Inferior parietal cortex (tissue), 1 donor: ENCODE measurements around the gene RPLP2.

ENCODE experiments used
- DNase-seq: peaks from one replicate; pipeline ENCODE4 v3.0.0-alpha.2; 2016; ENCODE audit errors: extremely low spot score

Gene RPLP2

DNA sequence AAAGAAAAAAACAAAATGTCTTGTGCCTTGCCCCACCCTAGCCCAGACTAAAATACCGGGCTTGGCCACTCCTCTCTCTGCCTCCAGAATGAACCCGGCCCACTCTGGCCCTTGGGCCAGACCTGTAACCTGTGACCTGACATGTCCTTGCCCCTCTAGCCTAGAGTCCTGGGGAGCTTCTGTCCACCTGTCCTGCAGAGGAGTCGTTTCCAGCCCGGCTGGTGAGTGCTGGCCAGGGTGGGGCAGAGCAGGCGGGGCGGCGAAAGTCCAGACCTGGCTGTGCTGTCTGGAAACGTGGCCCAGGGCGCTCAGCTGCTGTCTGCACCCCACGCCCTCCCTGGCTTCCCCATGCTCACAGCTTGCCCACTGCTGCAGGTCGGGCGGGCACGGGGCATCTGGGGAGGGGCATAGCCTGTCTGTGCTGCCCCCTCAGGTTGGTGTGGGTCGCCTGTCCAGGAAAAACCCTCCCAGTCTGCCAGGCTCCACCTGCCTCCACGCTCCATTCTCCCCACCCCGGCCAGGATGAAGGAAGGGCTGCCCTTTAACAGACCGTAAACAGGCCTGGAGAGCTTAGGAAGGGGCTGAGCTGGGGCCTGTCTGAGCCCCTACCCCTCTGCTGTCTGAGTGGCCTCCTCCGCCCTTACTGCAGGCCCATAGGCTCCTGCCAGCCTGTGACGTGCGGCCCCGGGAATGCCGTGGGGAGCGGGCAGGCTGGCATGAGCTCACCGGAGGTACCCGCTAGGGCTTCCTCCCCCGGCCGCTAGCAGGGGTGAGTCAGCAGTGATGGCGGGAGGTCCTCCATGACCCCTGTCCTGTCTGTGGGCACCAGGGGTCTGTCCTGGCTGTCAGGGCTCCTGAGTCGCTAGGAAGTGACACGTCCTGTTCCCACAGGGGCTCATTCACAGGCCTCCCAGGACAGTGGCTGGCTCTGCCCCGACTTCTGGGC lies 24.9 kb downstream of the RPLP2 start:
- no peak for DNase-seq

DNA sequence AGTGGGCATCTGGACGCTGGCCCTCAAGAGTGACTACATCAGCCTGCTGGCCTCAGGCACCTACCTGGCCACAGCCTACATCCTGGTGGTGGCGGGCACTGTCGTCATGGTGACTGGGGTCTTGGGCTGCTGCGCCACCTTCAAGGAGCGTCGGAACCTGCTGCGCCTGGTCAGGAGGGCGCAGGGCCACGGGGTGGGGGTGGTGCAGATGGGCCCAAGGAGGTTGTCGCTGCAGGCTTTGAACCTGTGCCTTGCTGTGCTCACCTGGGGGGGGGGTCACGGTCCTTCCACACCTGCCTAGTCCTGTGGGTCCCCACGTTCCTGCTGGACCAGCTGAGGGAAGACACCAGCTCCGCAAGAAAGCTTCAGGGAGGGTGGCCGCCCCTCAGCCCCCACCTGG lies 26.5 kb downstream of the RPLP2 start:
- no peak for DNase-seq

DNA sequence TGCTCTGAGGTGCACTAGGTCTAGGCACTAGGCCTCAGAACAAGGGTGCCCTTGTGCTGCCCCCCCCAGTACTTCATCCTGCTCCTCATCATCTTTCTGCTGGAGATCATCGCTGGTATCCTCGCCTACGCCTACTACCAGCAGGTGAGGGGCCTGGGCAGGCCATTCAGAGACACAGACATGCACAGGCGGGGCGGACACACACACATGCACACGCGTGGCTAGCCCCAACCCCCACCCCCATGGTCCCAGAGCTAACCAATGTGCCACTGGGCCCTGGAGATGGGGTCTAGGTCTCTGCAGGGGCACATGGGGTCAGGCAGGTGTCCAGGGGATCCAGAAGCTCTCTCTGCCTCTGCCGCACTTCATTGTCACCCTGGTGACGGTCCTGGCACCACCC lies 26.9 kb downstream of the RPLP2 start:
- no peak for DNase-seq

DNA sequence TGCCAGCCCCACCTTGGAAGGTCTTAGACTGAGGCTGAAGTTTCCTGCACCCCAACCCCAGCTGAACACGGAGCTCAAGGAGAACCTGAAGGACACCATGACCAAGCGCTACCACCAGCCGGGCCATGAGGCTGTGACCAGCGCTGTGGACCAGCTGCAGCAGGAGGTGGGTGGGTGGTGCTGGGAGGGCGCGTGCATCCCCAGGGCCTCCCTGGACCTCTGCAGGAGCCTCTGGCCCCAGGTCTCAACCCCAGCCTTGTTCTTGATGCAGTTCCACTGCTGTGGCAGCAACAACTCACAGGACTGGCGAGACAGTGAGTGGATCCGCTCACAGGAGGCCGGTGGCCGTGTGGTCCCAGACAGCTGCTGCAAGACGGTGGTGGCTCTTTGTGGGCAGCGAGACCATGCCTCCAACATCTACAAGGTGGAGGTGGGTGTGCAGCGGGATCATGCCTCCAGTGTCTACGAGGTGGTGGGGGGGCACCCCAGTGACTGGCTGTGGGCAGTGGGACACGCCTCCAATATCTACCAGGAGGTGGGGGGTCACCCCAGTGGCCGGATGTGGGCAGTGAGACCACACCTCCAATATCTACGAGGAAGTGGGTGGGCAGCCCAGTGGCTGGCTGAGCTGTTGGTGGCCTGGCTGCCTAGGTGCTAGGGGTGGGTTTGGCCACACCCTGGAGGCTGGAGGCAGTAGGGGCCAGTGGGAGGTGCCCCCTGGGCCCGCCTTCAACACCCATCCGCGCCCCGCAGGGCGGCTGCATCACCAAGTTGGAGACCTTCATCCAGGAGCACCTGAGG lies 27.6 kb downstream of the RPLP2 start:
- no peak for DNase-seq

DNA sequence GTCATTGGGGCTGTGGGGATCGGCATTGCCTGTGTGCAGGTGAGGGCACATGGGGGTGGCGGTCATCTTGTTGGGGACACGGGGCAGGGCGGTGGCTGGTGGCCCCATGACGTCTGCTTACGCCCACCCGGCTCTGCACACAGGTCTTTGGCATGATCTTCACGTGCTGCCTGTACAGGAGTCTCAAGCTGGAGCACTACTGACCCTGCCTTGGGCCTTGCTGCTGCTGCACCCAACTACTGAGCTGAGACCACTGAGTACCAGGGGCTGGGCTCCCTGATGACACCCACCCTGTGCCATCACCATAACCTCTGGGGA lies 28.2 kb downstream of the RPLP2 start:
- DNase-seq, result no peak

DNA sequence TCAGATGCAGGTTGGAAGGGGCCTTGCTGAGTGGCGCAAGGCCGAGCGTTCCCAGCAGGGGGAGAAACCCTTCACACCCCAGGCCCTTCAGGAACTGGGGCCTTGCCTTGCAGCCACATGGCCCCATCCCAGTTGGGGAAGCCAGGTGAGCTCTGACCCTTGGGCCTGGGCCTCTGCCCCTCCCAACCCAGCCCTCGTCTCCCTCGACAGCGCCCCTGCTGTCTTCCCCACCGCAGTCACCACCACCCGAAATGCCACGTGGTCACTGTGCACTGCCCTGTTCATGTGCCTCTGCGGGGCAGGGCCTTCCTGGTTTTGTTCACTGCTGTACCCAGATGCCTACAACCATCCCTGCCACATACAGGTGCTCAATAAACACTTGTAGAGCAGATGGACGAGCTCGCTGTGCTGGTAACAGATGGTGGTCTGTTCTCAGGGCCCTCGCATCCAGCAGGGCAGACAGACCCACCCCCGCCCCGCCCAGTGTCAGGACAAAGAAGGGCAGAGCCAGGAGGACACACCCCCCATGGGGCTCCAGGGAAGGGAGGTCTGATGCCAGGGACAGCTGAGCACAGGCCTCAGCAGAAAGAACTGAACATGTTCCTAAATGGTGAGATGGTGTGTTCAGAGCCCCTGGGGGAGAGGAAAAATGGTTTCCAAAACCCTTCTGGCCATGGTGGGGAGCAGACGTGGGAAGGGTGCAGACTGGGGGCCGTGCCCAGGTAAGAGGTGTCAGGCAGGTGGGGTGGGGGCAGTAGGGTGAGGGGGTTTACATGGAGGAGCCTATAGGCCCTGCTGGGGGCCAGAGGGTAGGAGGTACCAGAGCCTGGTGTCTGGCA lies 28.9 kb downstream of the RPLP2 start:
- DNase-seq, result no peak

DNA sequence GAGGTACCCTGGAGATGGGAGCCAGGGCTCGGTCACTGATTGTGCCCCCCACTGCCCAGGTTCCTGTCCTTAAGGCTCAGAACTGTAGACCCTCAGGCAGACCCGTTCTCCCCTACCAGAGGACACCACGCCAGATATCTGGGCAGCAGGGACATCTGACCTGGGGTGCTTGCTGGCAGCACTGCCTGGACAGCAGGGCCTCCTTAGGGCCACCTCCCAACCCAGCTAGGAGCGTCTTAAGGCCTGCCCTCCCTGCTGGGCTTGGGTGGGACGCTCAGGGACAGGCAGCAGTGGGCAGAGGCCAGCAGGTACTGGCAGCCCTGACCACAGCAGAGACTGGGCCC lies 29.5 kb downstream of the RPLP2 start:
- DNase-seq, result no peak

DNA sequence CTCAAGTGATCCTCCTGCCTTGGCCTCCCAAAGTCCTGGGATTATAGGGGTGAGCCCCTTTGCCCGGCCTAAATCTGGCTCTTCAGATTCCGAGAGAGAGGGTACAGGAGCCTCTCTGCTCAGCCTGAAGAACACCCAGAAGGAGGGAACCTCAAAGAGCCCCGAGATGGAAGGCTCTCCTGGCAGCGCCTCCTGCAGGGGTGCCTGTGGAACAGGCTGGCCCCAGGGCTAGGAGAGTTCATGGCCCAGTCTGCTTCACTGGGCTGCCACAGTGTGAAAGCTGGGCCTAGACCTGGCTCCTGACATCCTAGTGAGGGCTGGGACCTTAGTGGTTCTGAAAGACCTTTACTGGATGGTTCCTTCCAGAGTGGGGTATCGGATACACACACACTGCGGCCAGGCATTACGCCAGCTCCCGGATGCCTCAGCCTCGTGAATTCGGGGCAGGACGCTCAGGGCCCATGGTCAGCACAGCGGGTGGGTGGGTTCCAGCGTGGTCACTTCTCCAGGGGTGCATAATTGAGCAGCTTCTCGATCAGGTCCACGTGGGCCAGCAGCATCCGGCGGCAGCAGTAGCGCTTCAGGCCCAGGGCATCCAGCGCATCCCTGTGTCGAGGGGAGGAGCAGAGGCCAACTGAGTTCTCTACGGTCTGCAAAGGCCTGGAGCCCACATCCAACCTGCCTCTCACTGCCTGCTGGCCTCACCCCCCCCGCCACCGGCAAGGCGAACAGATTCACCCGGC lies 30.3 kb downstream of the RPLP2 start:
- DNase-seq, result no peak

DNA sequence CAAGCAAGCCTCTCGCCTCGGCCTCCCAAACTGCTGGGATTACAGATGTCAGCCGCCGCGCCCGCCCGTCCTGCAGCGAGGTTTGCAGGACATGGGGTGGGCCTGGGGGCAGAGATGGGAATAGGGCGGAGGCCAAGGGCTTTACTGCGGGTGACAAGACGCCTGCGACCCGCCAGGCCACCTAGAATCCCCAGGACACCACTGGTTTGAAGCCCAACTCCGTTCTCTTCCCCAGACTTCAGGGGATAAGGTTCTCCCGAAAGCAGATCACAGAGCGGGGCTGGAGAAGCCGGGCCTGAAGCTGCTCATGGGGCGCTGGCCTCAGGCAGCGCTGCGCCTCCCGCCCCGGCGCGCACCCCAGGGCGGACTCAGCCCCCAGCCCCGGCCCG lies 32.2 kb downstream of the RPLP2 start:
- DNase-seq, result no peak

DNA sequence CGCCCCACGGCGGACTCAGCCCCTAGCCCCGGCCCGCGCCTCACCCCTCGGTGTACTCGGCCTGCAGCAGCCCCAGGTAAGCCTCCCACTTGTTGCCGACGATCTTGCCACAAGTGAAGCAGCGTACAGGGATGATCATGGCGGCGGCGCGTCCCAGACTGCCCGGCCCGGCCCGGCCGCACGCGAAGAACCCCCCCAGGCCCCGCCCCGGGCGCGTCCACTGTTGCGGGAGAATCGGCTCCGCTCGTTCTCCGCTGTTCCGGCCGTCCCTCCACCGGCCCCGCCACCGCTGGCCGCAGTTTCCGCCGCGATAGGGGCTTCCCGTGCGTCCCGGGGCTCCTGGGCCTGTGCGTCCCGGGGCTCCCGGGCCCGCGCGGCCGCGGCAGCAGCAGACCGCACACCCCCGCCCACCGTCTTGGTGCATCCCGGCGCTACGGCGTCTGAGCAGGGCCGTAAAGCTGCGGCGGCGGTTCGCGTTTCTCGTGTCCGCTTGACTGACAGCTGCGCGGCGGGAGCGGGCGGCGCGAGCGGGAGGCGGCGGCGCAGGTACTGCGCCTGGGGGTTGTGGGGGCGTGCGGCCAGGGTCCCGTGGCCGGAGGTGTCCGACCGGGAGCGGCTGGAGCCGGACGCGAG lies 32.7 kb downstream of the RPLP2 start, which contains the start of the genes POLR2L and TSPAN4:
TSS of gene POLR2L (minus strand) at position 160 of the 633 bp plus-strand sequence. CDS start at position 139, 21 bp downstream.
TSS of gene TSPAN4 (plus strand) at position 483 of the 633 bp plus-strand sequence. CDS start 7,453 bp downstream, outside the sequence.
- DNase-seq, result peak; percentile 80

DNA sequence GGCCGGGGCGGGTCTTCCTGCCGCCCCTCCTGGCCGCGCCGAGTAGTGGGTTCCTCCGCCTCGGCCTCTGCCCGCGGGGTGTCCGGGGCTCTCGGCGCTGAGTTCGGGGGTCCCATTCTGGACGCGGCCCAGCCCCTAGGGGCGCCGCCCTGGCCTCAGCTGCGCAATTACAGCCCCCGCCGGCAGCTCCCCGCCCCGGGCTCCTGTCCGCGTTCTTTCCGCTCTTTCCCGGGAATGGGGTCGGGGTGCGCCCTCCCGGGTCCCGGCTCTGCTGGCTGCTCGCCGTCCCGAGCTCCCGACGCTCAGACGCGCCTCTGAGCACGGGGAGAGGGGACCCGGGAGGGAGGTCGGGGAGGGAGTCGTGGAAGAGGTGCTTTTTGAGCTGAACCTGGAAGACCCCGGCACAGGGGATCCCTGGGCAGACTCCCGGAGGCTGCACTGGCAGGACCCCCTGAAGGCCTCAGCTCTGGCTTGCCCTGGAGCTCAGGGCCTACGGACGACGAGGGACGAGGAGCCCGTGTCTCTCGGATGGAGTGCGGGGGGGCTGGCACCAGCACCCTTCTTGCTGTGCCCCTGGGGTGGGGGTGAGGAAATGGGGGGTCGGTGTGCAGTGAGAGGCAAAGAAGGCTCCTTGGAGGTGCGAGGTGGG lies 33.4 kb downstream of the RPLP2 start:
- no peak for DNase-seq

DNA sequence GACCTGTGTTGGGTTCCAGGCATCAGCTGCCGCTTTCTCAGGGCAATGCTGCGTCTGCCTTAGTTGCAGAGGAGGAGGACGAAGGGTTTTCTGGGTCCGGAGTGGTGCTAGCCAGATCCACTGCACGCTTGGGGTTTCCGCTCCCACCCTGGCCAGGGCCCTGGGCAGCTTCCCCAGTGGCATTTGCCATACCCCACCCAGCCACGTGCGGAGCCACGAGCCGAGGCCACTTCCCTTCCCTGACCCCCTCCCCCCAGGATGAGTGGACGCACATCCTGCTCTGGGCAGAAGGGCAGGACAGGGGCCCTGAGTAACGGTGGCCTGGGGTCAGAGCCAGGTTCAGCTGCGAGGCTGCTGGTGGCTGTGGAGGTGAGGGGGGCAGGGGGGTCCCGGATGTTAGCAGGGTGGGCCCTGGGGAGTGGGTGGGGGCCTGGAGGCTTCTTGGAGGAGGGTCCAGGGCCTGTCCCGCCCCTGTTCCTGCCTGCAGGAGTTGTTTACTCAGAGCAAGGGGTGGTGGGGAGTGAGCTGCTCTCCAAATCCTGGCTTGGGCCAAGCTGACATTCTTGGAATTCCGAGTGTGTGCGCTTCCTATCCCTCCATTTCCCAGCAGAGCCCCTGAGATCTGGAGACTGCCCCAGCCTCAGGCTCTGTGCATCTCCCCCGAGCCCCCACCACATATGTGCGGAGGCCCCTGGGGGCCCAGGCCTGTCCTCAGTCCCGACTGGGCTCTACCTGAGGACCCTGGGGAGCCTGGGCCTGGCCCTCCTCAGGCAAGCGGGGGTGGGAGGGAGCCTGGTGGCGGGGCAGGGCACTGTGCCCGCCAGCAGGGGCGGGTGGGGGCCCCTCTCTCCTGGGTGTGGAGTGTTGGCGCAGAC lies 34.3 kb downstream of the RPLP2 start:
- no peak for DNase-seq

DNA sequence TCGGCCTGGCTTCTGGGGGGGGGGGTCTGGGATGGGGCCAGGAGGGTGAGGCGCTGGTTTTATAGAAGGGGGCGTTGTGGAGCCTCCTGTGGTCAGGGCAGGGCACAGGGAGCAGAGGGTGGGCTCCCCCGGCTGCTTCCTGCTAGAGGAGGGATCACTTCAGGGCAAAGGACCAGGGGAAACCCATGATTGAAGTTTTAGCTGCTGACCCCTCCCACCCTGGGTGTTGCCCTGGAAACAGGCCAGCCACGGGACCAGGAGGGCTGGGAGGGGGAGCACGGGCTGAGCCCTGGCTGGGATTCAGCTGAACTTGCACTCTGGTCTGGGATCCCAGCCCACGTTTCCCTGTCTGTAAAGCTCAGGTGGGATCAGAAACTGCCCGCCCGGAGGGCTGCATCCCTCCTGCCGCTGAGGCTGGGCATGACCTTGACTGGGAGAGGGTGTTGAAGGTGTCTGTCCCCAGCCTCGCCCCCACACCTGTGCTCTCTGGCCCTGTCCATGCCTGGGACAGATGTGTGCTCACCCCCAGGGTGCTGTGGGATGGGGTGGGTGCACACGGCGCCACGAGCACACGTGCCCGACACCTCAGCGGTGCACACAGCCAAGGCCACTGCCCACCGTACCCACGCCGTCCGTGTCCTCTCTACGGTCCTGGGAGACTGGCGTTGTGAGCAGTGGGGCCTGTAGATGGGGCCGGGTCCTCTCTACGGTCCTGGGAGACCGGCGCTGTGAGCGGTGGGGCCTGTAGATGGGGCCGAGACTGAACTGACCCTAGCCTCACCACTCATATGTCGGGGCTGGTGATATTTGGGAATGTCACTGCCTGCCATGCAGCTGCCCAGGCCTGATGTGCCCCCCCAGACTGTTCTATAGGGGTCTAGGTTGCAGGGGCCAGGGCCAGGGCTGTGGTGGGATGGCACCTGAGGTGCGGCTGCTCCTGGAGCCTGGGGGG lies 35.2 kb downstream of the RPLP2 start:
- no peak for DNase-seq

DNA sequence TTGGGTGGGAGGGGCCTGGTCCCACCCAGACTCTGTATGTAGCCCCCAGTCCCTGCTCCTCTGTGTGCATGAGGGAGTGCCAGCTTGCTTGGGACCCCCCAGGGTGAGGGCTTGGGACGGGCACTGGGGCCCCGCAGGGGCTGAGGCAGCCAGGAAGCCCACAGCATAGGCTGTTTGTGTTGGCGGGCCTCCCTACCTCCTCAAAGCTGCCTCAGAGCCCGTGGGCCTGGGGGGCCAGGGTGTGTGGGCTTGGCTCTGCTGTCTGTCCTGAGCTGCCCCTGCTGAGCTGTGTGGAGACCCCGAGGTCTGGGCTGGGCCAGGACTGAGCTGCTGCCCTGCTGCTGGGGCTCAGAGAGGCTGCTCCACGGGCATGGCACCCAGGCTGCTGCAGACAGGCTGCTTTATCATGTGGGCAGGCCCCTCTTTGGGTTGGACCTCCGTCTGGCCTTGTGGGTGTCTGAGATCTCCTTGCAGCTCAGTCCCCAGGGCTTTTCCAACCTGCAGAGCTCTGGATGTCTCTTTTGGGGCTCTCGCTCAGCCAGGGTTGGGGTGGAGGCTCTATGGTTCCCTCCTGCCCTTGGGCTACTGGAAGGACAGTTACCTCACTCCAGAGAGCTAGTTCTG lies 36.2 kb downstream of the RPLP2 start:
- no peak for DNase-seq

DNA sequence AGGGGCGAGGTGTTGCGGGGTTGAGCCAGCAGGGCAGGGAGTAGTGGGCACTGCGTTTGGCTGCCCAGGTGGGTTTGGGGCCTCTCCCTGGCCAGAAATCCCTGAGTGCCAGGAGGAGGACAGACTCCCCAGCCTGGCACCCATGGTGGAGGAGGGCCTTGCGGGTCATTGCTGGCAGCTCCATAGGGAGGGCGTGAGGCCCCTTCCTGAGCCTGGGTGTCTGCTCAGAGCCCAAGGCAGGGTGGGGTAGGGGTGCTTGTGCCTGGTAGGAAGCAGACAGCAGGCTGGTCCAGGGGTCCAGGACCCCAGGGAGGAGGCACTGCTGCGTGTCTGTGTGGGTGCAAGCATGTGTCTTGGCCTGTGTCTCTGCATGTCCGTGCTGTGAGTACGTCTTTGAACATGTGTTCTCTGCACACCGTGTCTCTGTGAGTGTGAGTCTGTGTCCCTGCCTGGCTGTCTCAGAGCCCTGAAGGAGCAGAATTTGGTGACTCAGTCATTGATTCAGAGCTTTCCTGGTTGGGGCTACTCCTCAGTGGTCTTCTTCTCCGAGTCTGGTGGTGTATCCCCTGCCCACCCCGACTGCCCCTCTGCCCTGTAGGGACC lies 36.8 kb downstream of the RPLP2 start:
- DNase-seq, result no peak

DNA sequence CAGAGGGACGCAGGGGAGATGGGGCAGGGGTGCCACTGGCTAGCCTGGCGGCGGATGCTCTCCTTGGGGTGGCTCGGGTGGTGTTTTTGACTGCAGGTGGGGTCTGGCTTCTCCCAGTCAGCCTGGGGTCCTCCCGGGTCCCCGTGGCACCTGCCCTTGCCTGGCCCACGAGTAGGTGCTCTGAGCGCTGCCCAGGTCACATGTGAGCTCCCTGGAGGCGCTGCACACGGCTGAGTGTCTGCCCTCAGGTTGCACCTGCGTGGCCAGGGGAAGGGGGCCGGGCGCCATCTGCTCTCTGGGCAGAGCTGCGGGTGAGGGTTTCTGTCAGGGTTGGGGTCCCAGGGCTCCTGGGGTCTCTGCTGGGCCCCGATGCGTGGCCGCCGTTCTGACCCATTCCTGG lies 38.1 kb downstream of the RPLP2 start:
- no peak for DNase-seq

DNA sequence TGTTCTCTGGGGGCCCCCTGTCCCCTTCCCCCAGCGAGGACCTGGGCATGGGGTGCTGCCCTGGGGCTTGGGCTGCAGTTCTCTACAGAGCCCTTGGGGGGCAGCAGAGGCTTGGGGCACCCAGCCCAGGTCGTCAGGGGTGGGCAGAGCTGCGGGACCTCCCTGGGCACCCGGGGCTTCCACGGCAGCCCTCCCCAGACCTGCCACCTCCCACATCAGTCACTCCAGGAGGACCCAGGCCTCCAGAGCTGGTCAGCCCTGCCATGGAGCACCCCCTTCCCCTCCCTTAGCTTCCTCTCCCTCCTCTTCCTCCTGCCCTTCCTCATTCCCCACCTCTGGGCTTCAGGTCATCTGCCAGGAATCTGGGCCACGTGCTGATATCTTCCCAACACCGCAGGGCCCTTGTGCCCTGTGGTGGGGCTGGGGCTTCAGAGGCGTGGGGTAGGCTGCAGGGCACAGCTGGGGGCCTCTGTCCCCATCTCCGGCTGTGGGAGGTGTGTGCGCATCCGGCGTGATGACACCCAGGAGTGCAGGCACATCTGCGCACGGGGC lies 38.7 kb downstream of the RPLP2 start:
- no peak for DNase-seq
